T-helper 2 cell treated with Interferon-gamma antibody and Interleukin-4, amounts not matched to agents 100 ng/mL and 5 ng/mL, for 36 hours (primary cell): Measurements from ENCODE around the gene ADAMTSL2. TPM values are rescaled to one million over a fixed set of nuclear protein-coding genes. Genes with fewer than 3 reads are reported as not detected.

Experiments used
- intact Hi-C: fragments of 100-400 bp; cut with micrococcal nuclease; formaldehyde crosslinking; loops from one replicate; pipeline ENCODE4 v1.15.1; 2023
- total RNA-seq: library from RNA; stranded (reverse); gene quantifications from 2 replicates; pipeline ENCODE4 v1.2.3, GENCODE V29; 2022

ADAMTSL2 gene
- total RNA-seq, 1 donor from 2014 or later = not detected

DNA sequence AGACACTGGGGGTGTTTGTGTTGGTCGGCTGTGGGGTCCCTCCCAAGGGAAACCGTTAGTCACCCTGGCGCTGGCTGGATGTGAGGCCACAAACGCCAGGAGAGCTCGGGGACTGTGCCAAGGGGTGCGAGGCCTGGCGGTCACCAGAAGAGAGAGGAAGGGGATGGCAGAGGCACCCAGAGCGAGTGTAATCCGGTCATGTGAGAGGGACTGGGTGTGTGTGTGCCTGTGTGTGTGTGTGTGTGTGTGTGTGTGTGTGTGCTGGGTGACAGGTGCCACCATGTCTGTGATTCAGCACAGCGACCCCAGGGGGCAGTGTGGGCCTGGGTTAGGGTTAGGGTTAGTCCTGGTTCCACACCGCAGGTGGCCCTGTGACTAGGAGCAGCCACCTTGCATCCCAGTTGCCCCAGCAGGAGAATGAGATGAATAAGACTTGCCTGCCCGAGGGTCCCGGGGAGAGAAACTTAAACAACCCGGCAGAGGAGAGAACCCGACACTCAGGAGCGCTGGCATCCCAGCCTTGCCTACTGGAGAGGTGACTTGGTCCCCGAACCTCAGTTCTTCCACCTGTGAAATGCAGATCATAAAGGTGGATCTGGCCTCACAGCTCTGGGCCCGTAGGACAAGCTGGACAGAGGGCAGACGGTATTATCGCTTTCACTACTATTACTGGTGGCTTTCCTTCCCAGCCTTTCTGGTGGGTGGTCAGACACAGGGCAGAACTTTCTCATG is 1.4 kb upstream of the ADAMTSL2 start:
- intact Hi-C loops = no loop called here

DNA sequence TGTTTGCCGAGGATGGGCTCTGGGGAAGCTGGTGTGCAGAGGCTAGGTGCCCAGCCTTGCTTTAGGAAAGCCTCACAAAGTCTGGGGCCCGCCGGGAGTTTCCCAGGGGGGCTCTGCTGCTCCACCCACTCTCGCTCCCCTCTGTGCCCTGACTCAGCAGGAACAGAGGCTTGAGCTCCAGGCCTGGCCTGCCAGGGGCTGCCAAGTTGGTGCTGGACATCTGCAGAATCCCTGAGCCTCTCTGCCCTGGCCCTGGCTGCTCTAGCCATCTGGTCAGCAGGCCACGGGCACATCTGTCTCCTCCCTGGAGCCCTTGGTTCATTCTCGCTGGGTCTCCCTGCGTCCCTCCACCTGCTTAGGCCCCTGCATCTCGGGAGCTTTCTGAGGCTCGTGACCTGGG is 647 bp upstream of the ADAMTSL2 start:
- intact Hi-C loops = no loop called here

DNA sequence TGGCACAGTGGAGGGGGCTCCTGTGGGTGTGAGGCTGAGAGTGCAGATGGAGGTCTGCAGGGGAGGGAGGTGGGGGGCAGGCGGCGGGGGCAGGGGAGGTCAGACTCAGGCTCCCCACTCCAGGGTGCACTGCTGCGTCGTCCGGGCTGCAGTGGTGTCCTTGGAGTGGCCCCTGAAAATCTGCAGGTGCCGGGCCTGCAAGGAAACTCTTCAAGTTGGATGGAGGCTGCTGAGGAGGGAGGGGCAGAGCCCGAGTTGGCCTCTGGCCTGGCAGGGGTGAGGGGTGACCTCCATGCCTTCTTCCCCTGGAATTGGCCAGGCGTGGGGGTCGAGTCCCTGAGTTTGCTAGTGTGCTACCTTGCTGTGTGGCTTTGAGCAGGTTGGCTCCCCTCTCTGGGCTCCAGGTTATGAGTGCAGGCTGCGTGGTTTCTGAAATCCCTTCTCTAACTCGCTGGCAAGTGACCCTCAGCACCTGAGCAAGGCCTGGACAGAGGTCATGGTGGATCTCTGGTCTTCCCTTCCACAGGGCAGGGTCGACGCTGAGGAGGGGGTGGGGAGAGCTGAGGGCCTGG is 888 bp downstream of the ADAMTSL2 start:
- intact Hi-C loops = no loop called here

DNA sequence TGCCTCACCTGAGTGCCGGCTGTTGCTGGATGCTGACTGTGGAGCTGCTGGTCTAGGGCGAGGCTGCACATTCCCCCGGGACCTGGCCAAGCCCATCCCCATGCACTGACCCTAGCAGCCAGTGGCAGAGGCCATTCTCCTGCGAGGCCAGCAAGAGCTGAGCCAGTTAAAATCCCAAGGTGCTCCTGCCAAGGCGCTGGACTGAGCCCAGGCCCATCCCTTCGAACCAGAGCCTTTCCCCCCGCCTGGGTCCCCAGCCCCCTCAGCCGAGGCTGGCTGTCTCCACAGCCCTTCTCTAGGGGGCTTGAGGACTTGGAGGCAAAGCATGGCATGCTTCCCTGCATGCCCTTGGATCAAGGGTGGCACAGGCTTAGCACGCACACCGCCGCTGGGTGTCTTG is 1.6 kb downstream of the ADAMTSL2 start:
- intact Hi-C loops = no loop called here

DNA sequence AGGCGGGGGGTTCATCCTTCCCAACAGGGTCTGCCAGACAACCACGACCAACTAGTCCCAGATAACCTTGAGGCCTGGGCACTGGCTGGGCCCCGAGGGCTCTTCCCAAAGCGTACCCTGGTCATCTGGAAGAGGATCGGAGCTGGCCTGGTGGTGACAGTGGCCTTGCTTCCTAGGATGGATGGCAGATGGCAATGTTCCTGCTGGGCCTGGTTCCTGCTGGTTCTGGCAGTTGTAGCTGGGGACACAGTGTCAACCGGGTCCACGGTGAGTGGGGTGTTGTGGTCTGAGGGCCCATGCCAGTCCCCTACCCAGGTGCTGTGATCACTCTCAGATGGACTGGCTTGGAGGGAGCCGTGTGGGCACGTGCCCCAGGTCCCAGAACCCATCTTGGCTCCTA is 2.0 kb downstream of the ADAMTSL2 start:
- intact Hi-C loops = no loop called here

DNA sequence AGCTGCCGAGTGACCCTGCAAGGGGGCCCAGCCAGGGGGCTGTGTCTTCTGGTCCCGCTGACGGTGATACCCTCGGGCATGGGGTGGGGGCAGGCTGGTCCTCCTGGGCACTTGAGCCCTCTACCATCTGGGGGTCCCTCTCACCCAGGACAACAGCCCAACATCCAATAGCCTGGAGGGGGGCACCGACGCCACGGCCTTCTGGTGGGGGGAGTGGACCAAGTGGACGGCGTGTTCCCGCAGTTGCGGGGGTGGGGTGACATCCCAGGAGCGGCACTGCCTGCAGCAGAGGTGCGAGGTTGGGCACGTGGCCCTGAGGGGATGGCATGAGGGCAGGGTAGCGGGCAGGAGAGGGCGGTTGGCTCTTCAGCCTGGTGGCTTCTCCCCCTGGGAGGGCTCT is 2.8 kb downstream of the ADAMTSL2 start:
- intact Hi-C loops = no loop called here

DNA sequence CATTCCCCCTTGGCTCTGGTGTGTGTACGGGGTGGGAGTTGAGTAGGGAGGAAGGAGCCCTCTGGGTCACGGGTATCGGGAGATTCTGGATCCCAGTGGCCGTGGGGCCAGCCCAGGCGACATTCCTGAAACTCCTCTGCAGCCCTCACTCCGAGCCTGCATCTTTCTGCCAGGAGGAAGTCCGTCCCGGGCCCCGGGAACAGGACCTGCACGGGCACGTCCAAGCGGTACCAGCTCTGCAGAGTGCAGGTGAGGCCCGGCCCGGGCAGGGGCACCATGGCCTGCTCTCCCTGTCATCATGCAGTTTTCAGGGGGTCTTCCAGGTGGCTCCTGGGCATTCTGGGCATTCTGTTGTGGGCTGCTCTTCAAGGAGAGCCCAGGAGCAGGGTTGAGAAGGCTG is 3.7 kb downstream of the ADAMTSL2 start:
- intact Hi-C loops = no loop called here

DNA sequence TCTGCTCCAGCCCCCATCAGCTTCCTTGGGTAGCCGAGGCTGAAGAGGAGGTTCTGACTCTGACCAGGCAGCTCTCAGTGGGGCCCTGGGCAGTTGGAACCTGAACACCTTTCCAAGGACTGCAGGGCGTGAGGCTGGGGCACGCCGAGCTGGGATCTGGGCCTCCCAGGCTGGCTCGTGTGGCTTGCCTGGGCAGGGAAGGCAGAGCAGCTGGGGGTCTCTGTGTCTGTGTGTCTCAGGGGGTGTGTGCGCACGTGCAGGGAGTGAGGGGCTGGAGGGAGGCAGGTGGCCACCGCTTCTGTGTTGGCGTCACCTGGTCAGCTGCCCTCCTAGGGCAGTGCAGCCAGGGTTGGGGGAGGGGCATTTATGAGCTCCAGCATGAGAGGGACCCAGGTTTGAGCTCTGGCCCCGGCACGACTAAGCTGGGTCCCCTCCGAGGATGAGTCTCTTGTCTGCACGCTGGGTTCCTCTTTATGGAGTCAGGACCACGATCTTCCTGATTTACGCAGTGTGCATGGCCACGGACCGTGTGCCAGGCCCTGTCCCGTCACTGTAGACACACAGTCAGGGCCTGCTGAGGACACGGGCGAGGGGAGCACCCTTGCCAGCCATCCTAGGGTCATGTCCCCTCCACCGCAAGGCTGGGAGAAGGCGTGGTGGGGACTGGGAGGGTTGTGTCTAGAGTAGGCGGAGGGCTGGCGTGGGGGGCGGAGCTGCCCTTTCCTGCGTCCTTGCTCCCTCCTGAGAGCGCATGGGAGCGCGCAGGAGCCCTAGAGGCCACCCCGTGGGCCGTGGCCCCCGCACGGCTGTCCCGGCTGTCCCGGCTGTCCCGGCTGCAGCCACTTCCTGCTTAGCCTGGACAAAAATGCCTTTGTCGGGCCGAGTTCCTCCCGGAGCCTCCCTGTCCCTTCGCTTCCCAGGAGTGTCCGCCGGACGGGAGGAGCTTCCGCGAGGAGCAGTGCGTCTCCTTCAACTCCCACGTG is 4.6 kb downstream of the ADAMTSL2 start:
- intact Hi-C loops = no loop called here

DNA sequence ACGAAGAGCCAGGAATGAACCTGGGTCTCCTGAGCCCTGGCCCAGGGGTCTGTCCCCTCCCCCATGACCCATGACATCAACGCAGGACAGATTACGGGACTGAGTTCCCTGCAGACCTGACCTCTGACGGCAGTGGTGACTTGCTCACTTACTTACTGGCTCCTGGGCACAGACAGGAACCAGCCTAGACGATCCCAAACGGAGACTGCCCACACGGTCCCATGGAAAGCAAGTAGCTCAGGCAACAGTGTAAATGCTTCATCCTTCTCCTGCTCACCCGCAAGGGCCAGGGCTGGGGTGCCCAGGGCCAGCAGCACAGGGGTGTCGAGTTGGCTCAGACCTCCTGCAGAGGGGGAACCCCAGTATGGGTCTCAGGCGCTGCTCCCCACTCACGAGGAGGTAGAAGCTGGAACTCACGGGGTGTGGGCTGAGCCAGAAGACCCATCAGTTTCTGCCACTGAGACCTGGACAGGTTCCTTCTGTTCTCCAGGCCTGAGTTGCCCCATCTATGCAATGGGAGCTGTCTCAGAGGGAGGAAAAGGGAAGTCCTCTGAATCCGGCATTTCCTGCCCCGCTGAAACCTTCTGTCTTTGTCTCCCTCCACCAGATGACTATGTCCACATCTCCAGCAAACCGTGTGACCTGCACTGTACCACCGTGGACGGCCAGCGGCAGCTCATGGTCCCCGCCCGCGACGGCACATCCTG is 5.6 kb downstream of the ADAMTSL2 start:
- intact Hi-C loops = no loop called here

DNA sequence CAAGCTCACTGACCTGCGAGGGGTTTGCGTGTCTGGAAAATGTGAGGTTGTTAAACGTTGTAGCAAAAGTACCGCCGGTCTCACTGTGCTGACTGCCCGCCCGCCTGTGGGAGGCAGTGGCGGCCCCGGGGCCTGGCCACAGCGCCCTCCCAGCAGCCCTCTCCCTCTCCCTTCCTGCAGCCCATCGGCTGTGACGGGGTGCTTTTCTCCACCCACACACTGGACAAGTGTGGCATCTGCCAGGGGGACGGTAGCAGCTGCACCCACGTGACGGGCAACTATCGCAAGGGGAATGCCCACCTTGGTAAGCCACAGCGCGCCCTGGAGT is 6.2 kb downstream of the ADAMTSL2 start:
- intact Hi-C loops = no loop called here

DNA sequence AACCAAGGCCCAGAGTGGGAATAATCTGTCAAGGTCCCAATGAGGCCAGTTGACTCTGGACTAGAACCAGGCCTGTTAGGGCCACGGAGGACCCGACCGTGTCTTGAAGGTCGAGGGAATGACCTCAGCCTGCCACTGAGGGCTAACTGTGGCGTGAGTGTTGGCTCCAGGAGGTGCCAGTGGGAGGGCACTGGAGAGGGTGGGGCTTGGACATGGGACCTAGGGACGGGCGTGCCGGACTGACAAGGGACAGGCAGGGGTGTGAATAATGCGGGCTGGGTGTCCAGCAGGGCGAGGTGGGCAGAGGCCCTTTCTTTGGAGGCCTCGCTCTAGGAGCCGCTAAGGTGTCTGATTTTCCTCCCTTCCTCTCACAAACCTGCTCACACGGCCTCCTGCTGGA is 7.5 kb downstream of the ADAMTSL2 start:
- intact Hi-C loops = no loop called here

DNA sequence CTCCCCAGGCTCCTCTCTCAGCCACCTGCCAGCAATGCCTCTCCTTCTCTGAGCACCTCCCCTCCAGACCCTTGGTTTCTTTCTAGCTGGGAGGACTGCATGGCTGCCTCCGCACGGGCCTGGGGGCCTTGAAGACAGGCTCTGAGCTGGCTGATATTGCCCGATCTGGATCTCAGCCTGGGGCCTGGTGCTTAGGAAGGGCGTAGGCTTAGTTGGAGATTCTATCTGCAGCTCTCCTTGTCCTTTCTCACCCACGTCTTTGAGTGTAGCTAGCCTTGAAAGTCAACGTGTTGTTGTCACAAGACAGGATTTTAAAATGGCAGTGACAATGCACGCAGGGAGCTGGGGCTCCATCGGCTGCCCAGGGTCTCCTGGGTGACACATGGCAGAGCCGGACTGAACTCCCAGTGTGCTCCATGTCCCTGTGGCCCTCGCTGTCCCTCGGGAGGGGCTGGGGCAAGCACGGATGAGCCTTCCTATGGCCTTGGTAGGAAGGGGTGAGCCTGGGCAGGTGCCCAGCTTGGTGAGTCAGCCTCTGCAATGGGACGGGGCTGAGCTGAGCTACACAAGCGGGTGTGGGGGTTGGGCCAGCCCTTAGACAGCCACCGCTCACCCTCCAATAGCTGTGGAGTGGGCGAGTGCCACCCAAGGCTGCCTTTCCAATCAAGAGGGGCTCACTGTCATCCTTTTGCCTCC is 9.4 kb downstream of the ADAMTSL2 start:
- intact Hi-C loops = no loop called here

DNA sequence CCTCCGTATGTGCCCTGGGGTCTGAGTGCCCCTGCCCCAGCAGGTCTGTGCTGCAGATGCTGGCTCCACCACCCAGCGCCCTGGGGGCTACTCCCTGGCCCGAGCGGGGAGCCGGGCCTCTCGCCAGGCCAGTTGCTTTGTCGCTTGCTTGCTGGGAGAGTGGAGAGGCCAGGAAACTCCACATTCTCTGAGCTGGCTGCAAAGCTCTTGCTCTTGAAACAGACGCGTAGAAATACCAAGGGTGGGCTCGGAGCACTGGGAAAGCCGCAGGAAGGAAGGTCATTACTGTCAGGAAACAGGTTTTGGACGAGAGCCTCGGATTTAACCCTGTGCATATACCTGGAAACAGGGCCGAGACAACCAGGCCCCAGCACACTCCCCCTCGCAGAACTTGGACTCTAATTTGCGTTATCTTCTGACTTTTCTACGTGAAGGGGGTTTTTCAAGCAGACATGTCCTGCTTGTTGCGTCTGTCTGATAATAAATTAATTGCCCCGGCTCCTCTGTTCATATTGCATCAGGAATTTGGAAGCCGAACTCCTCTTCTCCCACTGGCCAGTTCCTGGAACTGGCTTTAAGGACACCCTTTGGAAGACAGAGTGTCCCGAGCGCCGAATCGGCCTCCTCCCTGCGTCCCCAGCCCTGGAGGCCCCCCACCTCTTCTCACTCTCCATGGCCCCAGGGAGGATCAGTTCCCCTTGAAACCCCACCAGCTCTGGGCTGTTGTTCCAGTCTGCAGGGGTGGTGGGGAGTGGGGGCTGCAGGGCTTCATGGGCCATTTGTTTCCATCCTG is 11.2 kb downstream of the ADAMTSL2 start:
- intact Hi-C loops = no loop called here

DNA sequence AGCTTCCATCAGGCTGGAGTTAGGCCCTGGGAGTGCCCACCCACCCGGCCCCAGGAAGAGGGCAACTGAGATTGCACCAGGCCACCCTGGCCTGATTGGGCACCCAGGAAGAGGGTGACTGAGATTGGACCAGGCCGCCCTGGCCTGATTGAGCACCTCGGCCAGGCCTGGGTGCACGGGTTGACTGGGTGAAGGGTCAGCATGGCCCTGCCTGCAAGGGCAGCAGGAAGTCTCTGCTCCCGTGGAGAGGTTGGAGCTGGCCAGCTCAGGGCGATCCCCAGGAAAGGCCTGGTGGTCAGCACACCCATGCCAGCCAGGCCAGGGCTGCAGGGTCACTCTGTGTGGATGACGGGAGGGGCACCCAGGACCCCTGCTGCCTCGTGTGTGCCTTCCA is 11.8 kb downstream of the ADAMTSL2 start:
- intact Hi-C loops = no loop called here

DNA sequence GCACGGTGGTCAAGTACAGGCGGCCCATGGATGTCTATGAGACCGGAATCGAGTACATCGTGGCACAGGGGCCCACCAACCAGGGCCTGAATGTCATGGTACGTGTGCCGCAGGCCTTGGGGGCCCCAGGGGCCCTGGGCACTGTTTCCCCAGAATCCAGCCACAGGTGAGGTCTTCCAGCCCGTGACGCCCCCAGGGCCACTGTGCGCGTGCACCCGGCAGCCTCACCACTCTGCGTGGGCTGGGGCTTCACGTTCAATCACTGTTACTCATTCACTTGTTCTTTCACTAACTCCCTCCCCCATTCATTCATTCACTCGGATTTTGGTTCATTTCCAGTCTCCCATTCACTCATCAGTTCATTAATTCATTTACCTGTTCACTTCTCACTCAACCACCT is 12.6 kb downstream of the ADAMTSL2 start:
- intact Hi-C loops = no loop called here

DNA sequence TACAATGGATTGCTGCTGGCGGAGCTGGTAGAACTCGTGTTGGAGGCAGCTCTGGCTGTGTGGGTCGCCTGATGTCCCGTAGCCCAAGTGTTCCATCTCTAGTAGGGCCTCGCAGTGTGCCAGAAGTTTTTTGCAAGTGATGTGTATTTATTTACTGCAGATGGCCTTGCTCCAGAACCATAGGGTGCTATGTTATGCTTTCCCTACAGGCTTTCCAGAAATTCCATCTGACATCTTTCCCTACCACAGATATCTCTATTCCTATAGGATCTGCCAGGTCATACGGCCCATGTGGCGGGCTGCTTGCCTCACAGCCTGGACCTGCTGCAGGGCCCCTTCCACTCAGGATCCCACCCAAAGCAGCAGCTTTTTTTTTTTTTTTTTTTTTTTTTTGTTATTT is 16.9 kb downstream of the ADAMTSL2 start:
- intact Hi-C loops = no loop called here

DNA sequence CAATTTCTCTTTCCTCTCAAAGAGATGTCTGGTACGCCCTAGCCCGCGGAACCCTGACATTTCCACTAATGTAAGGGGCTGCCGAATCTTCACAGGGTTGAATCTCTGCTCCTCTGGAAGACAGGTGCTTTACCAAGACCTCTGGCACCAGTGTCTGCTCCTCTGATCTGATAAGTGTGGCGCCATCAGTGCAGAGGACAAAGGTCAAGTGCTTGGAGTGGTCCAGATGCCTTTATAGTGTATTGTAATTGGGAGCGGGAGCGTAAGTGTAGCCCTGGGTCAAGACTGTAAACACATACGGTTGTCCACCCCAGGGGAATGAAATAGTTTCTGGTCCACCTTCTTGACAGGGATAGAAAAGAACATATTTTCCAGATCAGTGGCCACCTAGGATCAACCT is 17.7 kb downstream of the ADAMTSL2 start:
- intact Hi-C loops = no loop called here

DNA sequence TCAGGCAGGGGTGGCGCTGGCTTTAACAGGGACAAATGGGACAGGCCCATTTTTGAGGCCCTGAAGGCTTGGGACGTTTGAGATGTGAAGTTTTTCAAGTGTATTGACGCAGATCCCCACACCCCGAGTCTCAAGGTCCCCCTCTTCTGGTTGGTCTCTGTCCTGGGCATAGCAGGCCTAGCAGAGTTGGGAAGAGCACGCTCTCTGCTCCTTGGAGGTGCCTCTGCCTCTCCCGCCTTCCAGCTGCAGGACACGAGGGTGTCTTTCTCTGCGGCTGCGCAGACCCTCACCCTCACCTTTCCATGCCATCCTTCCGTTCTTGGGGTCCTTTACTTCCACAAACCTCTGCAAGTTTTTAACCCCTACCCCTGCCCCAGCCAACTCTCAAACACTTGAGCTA is 18.6 kb downstream of the ADAMTSL2 start:
- intact Hi-C loops = no loop called here

DNA sequence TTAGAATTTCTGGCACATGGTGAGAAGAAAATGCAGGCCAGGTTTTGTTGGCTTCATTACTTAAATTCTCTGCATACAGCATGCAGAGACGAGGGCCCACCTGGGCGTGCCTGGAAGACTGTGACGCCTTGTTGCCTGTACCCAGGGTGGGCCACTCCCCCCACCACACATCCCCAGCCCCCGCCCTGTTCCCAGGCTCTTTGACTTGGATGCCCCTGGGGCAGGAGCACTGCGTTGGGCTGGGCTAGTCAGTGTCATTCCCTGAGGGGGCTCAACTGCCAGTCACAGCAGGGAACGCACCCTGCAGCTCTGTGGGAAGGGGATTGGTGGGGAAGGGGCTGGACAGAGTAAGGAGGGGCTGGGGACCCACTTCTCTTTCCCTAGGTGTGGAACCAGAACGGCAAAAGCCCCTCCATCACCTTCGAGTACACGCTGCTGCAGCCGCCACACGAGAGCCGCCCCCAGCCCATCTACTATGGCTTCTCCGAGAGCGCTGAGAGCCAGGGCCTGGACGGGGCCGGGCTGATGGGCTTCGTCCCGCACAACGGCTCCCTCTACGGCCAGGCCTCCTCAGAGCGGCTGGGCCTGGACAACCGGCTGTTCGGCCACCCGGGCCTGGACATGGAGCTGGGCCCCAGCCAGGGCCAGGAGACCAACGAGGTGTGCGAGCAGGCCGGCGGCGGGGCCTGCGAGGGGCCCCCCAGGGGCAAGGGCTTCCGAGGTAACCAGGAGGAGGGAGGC is 19.6 kb downstream of the ADAMTSL2 start:
- intact Hi-C loops = no loop called here

DNA sequence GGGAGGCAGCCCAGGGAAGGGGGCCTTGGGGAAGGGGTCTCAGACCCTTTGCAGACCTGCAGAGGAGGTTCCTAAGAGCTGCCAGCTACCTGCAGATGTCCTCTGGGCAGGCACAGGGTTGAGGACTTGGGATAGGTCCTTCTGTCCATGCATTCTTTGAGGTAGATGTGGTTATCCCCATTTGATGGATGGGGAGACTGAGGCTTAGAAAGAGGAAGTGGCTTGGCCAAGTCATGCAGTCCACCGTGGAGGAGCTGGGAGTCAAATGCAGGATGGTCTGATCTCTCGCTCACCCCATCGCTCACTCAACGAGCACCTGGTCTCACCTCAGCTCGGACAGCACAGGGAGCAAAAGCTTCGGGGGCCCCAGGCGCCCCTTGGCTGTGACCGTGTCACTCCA is 20.2 kb downstream of the ADAMTSL2 start:
- intact Hi-C loops = no loop called here
